GM15510 (cell line): ENCODE data around the gene HAUS1.

Experiments used
- POLR2A ChIP-seq: IDR thresholded peaks from 3 replicates; pipeline ENCODE4 v1.6.1; 2011; ENCODE audit warnings: borderline replicate concordance; ENCODE audit not compliant: insufficient read length; ENCODE audit errors: extremely low read depth

HAUS1 gene

GRCh38 chr18:46130061-46130460, 25.9 kb downstream of the HAUS1 start:
- no peak for TF ChIP-seq POLR2A

GRCh38 chr18:46133534-46133933, 29.3 kb downstream of the HAUS1 start:
- no peak for TF ChIP-seq POLR2A

- TF ChIP-seq POLR2A: no peak
Measured at GRCh38 chr18:46134920-46135675, 30.9 kb downstream of the HAUS1 start.

GRCh38 chr18:46140173-46140572, 36.0 kb downstream of the HAUS1 start:
- TF ChIP-seq POLR2A: no peak

- no peak for TF ChIP-seq POLR2A
Measured at GRCh38 chr18:46141199-46141598, 37.0 kb downstream of the HAUS1 start.

- no peak for TF ChIP-seq POLR2A
Measured at GRCh38 chr18:46148810-46149209, 44.6 kb downstream of the HAUS1 start.

GRCh38 chr18:46152436-46152807, 48.2 kb downstream of the HAUS1 start:
- TF ChIP-seq POLR2A: no peak

GRCh38 chr18:46152808-46153617, 48.8 kb downstream of the HAUS1 start:
- TF ChIP-seq POLR2A: no peak

GRCh38 chr18:46155641-46156051, 51.5 kb downstream of the HAUS1 start:
- TF ChIP-seq POLR2A: no peak

GRCh38 chr18:46156124-46156745, 52.0 kb downstream of the HAUS1 start:
- no peak for TF ChIP-seq POLR2A

GRCh38 chr18:46156843-46157242, 52.7 kb downstream of the HAUS1 start:
- TF ChIP-seq POLR2A: no peak

- no peak for TF ChIP-seq POLR2A
Measured at GRCh38 chr18:46158499-46158898, 54.3 kb downstream of the HAUS1 start.

- no peak for TF ChIP-seq POLR2A
Measured at GRCh38 chr18:46160050-46160798, 56.0 kb downstream of the HAUS1 start.

GRCh38 chr18:46161703-46162396, 57.7 kb downstream of the HAUS1 start:
- TF ChIP-seq POLR2A: no peak
